ENCODE measurements around the gene DDX51.

DNA sequence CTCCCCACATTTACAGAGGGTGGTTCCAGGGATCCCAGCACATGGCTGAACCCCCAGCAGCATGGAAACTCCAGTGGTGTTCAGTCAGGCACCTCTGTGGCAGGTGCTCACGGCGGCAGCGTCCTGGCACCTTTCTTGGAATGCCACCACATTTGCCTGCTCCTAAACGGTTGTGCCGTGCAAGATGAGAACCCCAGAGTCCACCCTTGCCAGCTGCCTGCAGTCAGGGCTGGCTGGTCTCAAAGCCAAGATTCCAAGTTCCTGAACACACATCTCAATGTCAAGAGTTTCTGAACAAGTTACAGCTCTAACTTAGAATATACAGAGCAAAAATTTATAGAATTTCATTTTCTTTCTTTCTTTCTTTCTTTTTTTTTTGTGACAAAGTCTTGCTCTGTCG, 38.7 kb downstream of the DDX51 start:
- TF ChIP-seq, protein P1, sequence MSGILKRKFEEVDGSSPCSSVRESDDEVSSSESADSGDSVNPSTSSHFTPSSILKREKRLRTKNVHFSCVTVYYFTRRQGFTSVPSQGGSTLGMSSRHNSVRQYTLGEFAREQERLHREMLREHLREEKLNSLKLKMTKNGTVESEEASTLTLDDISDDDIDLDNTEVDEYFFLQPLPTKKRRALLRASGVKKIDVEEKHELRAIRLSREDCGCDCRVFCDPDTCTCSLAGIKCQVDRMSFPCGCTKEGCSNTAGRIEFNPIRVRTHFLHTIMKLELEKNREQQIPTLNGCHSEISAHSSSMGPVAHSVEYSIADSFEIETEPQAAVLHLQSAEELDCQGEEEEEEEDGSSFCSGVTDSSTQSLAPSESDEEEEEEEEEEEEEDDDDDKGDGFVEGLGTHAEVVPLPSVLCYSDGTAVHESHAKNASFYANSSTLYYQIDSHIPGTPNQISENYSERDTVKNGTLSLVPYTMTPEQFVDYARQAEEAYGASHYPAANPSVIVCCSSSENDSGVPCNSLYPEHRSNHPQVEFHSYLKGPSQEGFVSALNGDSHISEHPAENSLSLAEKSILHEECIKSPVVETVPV (CRISPR knock-in tag; IDR thresholded peaks at IDR 0.05) = no peak
- TF ChIP-seq ZNF70 (CRISPR knock-in tag; IDR thresholded peaks at IDR 0.05) = no peak
- no peak for TF ChIP-seq ZFP30 (CRISPR knock-in tag; IDR thresholded peaks at IDR 0.05)

All from SK-N-SH treated with all-trans-retinoic acid at 6 μM for 48 hours (cell line).